HepG2 (cell line): Measurements from ENCODE around the gene CLDN22. TPM values are rescaled to one million over a fixed set of nuclear protein-coding genes. Genes with fewer than 3 reads are reported as not detected.

ENCODE experiments used
- ATAC-seq: fragments of 200-7000 bp; cut with Tn5 transposase; 3 replicates; pipeline ENCODE4 v1.9.1; 2020; ENCODE audit warnings: mild to moderate bottlenecking, moderate library complexity
- BruUV-seq: library from RNA; stranded (reverse); fragments of 400-500 nt; replicated peaks from 2 replicates; lab custom pipeline; 2021; lab: Mats Ljungman, UMichigan
- CTCF ChIA-PET: fragments of 300-600 bp; formaldehyde crosslinking; extraction: SDS; loops from one replicate; lab custom pipeline; 2021; ENCODE audit warnings: low total read pairs, inconsistent platforms, low intra/inter-chr PET ratio; lab: Yijun Ruan, JAX
- POLR2A ChIA-PET: fragments of 350-600 bp; sonication (Branson Sonifier 250); formaldehyde crosslinking; loops from one replicate; lab custom pipeline; 2020; ENCODE audit warnings: antibody characterized with exemption, inconsistent platforms; lab: Yijun Ruan, JAX
- DNase-seq: peaks from one replicate; pipeline ENCODE4 v3.0.0-alpha.2; 2015; ENCODE audit warnings: low spot score
- FAIRE-seq: peaks from 3 replicates; lab custom pipeline; 2011; peaks lifted over from hg19 to GRCh38; lab: Jason Lieb, UNC
- H2AFZ ChIP-seq: one replicate; pipeline ENCODE4 v1.6.1; 2011; ENCODE audit warnings: low read length, inconsistent platforms
- H3K27ac ChIP-seq: fragments of 300-600 bp; 3 replicates; pipeline ENCODE4 v1.8.0; 2011; ENCODE audit warnings: mixed run types, mild to moderate bottlenecking, mixed read lengths, low read length, inconsistent platforms; ENCODE audit not compliant: insufficient read depth; ENCODE audit errors: extremely low read length
- H3K27me3 ChIP-seq, 2 experiments: fragments of 200-600 bp in 1 of 2; 2 replicates in 1 of 2; 3 replicates in 1 of 2; pipeline versions ENCODE4 v1.6.0 to v1.8.0; 2011; ENCODE audit warnings: low read length in 2 of 2, mild to moderate bottlenecking in 2 of 2, moderate library complexity in 2 of 2, inconsistent platforms in 1 of 2; ENCODE audit not compliant: insufficient read depth in 2 of 2, control insufficient read depth in 1 of 2
- H3K36me3 ChIP-seq, 2 experiments: fragments of 200-600 bp in 1 of 2; replicated peaks in 1 of 2; 2 replicates in 1 of 2; 3 replicates in 1 of 2; pipeline versions ENCODE4 v1.5.1 to v1.8.0; 2011; ENCODE audit warnings: low read length in 2 of 2, inconsistent platforms in 1 of 2; ENCODE audit not compliant: insufficient read depth in 2 of 2, control insufficient read depth in 1 of 2
- H3K4me1 ChIP-seq: 2 replicates; pipeline ENCODE4 v1.5.1; 2012; ENCODE audit warnings: low read length, inconsistent platforms; ENCODE audit not compliant: insufficient read depth
- H3K4me2 ChIP-seq: 2 replicates; pipeline ENCODE4 v1.6.0; 2011; ENCODE audit warnings: low read depth, low read length, inconsistent platforms
- H3K4me3 ChIP-seq, 3 experiments: fragments of 200-600 bp in 1 of 3; sonication (generic), shearing (Covaris generic) in 1 of 3; replicated peaks in 1 of 3; 2 replicates each; pipeline ENCODE4 v1.5.1; 2011 to 2016; ENCODE audit warnings: low read length in 3 of 3, inconsistent platforms in 2 of 3, low read depth in 2 of 3, mild to moderate bottlenecking in 2 of 3, control low read depth in 1 of 3, mixed read lengths in 1 of 3; ENCODE audit not compliant: insufficient read depth in 1 of 3
- H3K79me2 ChIP-seq: one replicate; pipeline ENCODE4 v1.6.1; 2011; ENCODE audit warnings: low read length, inconsistent platforms; ENCODE audit not compliant: insufficient read depth
- H3K9ac ChIP-seq: 2 replicates; pipeline ENCODE4 v1.6.0; 2011; ENCODE audit warnings: mild to moderate bottlenecking, low read depth, low read length, inconsistent platforms; ENCODE audit not compliant: insufficient read depth
- H3K9me3 ChIP-seq: 2 replicates; pipeline ENCODE4 v1.5.1; 2012; ENCODE audit warnings: mild to moderate bottlenecking, low read length
- H4K20me1 ChIP-seq: 2 replicates; pipeline ENCODE4 v1.6.0; 2011; ENCODE audit warnings: inconsistent platforms, mild to moderate bottlenecking, low read length, moderate library complexity; ENCODE audit not compliant: insufficient read depth
- CEBPG ChIP-seq: IDR thresholded peaks from 2 replicates; pipeline ENCODE4 v1.6.1; 2016
- FOSL2 ChIP-seq: sonication (generic); formaldehyde crosslinking; IDR thresholded peaks from 2 replicates; pipeline ENCODE4 v1.4.0; 2020; ENCODE audit warnings: missing genetic modification reagents
- GFI1 ChIP-seq: sonication (generic); formaldehyde crosslinking; IDR thresholded peaks from 2 replicates; pipeline ENCODE4 v1.5.0; 2020; ENCODE audit warnings: missing genetic modification reagents, mild to moderate bottlenecking, borderline replicate concordance
- HMG20B ChIP-seq: conservative IDR thresholded peaks from 2 replicates; pipeline ENCODE4 v1.6.1; 2016; ENCODE audit warnings: missing genetic modification reagents, missing compliant biosample characterization
- HNF4A ChIP-seq: sonication (generic); formaldehyde crosslinking; IDR thresholded peaks from 2 replicates; pipeline ENCODE4 v1.4.0; 2020; ENCODE audit warnings: missing genetic modification reagents
- TBX3 ChIP-seq: fragments of 450-650 bp; IDR thresholded peaks from 2 replicates; pipeline ENCODE4 v1.6.1; 2017; ENCODE audit warnings: antibody characterized with exemption, mild to moderate bottlenecking, inconsistent platforms, borderline replicate concordance
- ZNF274 ChIP-seq: sonication (generic); formaldehyde crosslinking; IDR thresholded peaks from 2 replicates; pipeline ENCODE4 v1.5.1; 2020; ENCODE audit warnings: mild to moderate bottlenecking, missing genetic modification reagents
- ZNF558 ChIP-seq: sonication (generic); formaldehyde crosslinking; IDR thresholded peaks from 2 replicates; pipeline ENCODE4 v1.9.0; 2022; ENCODE audit warnings: mild to moderate bottlenecking, missing genetic modification reagents, borderline replicate concordance
- ZNF749 ChIP-seq: sonication (generic); formaldehyde crosslinking; IDR thresholded peaks from 2 replicates; pipeline ENCODE4 v1.8.0; 2022; ENCODE audit warnings: mild to moderate bottlenecking, missing genetic modification reagents, moderate library complexity, borderline replicate concordance
- WGBS: methylation state at CpG from one replicate; pipeline ENCODE4 v1.1.6; 2017; ENCODE audit warnings: low lambda C conversion rate; 5-methylcytosine and 5-hydroxymethylcytosine counted together
- in situ Hi-C: cut with HindIII; loops from 2 replicates; pipeline ENCODE4 v1.10.0; 2017; ENCODE audit warnings: low pct_unique_long_range_greater_than_20kb; ENCODE audit not compliant: extremely low pct_ligation_motif_present
- intact Hi-C: fragments of 100-400 bp; cut with micrococcal nuclease; formaldehyde crosslinking; loops from one replicate; pipeline ENCODE4 v1.10.0; 2022; ENCODE audit not compliant: unreplicated experiment
- polyA plus RNA-seq, 8 experiments: library from polyadenylated mRNA; depleted of rRNA in 3 of 8; stranded (reverse) in 7 of 8; unstranded in 1 of 8; fragments of >200 nt; fragmentation: Illumina TruSeq in 4 of 8; extraction: Trizol in 4 of 8; gene quantifications; 2 replicates each; pipeline versions ENCODE4 v1.2.1 to v1.2.3, GENCODE V29; 2011 to 2016; ENCODE audit warnings: low read depth in 4 of 8, missing spikeins in 1 of 8, mixed read lengths in 1 of 8; ENCODE audit not compliant: insufficient read depth in 1 of 8
- total RNA-seq, 5 experiments: library from RNA; depleted of rRNA; stranded (reverse); fragments of >200 nt; fragmentation: Illumina TruSeq; extraction: Trizol; gene quantifications; 2 replicates each; pipeline ENCODE4 v1.2.3, GENCODE V29; 2016; ENCODE audit warnings: low read depth in 1 of 5
- TF ChIP-seq, protein P1 (sequence below), 2 experiments: sonication (generic) in 1 of 2; formaldehyde crosslinking in 1 of 2; IDR thresholded peaks; 2 replicates each; pipeline versions ENCODE4 v1.4.0 to v1.6.1; 2016 to 2020; ENCODE audit warnings: borderline replicate concordance in 1 of 2, low read depth in 1 of 2, mild to moderate bottlenecking in 1 of 2, missing genetic modification reagents in 1 of 2
- TF ChIP-seq, protein P2 (sequence below): IDR thresholded peaks from 2 replicates; pipeline ENCODE4 v1.6.1; 2012; ENCODE audit warnings: low read depth, low read length, improper control_type of control experiment

Gene CLDN22
- total and polyA plus RNA-seq, 2 of the 13 experiments (the other 11 are each of a cell fraction or from before 2014, with no cell fraction given) = 0.07 TPM; not detected in 1

DNA sequence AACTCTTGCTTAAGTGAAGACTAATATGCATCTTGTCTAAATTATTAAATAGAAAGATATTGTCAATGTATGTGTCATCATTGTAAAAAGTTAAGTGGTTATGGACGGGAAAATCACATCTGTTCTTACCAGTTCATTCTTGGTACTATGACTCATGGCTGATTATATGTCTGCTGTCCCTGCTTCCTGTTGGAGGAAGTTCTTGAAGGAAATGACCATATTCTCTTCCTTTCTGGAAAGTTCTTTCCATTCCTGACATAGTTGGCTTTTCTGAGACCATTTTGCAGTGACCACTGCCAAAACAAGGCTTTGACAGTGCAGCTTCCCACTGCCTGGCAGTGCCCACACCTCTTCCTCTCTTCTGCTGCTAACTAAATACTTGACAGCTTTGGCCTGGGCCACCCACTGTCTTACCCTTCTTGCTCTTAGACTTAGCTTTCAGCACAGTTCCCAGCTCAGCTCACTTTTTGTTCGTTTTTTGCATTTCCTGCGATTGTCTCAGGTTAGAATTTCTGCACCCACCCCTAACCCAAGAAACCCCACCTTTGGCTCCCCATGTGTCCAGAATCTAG, 15.4 kb upstream of the CLDN22 start (continued):
- TF ChIP-seq, protein P1, sequence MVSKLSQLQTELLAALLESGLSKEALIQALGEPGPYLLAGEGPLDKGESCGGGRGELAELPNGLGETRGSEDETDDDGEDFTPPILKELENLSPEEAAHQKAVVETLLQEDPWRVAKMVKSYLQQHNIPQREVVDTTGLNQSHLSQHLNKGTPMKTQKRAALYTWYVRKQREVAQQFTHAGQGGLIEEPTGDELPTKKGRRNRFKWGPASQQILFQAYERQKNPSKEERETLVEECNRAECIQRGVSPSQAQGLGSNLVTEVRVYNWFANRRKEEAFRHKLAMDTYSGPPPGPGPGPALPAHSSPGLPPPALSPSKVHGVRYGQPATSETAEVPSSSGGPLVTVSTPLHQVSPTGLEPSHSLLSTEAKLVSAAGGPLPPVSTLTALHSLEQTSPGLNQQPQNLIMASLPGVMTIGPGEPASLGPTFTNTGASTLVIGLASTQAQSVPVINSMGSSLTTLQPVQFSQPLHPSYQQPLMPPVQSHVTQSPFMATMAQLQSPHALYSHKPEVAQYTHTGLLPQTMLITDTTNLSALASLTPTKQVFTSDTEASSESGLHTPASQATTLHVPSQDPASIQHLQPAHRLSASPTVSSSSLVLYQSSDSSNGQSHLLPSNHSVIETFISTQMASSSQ (IDR thresholded peaks at IDR 0.05; ENCODE audit: low read depth) = no peak
- TF ChIP-seq, protein P1 (CRISPR knock-in tag; IDR thresholded peaks at IDR 0.05; ENCODE audit: borderline replicate concordance) = no peak

DNA sequence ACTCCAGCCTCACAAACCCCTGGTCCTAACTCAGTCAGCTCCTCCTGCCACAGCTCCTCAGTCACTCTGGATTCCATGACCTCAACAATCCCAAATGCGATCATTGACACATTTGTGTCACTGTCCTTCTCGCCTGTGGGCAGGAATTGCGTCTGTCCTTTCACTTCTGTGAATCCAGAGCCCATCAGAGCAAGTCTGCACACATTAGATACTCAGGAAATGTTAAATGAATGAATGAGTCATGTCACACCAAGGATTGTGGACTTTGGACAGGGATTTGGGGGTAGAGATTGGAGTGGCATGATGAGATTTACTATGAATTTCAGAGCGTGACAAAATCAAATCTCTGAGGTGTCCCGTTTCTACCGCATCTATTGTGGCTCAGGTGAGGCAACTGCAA, 13.9 kb upstream of the CLDN22 start:
- Histone ChIP-seq H3K4me3 (0 out of 6 replicates have a peak overlapping the region, but pooled peaks of 1 of the 3 experiments have one; percentile 3), H3K36me3 (no peaks in the 10 kb centered on the region), H3K27me3 (no peaks in the 10 kb centered on the region; a peak in 1 of 5 replicates), H3K9ac (no peak overlapping the region), H3K9me3 (no peaks in the 10 kb centered on the region), H3K27ac (no peak overlapping the region), H4K20me1 (no peaks in the 10 kb centered on the region), H3K4me2 (peak overlapping the region; percentile 49), H3K4me1 (peaks cover 28% of the 10 kb centered on the region), H2AFZ (no peak overlapping the region), H3K79me2 (no peaks in the 10 kb centered on the region)
- ATAC-seq (peak; percentile 20; the same call in 1 of the 3 replicates), FAIRE-seq (no peak), DNase-seq (peak; percentile 81)
- CTCF ChIA-PET = no interaction called here
- in situ Hi-C loops (no loop called here), intact Hi-C loops (no loop called here)
- WGBS = 0% methylated on average over 6 of the region's 6 CpGs
- POLR2A ChIA-PET = no interaction called here
- no TSS peak for BruUV-seq
- TF ChIP-seq CEBPG (CRISPR knock-in tag) (no peak), HNF4A (CRISPR knock-in tag) (peak; percentile 36; the same call in 1 of the 2 replicates), HMG20B (peak; percentile 74; the same call in 1 of the 2 replicates), FOSL2 (CRISPR knock-in tag) (peak; percentile 74), ZNF749 (CRISPR knock-in tag) (no peak), GFI1 (peak; percentile 89), TBX3 (peak; percentile 28; the same call in 1 of the 2 replicates), ZNF558 (CRISPR knock-in tag) (no peak), ZNF274 (CRISPR knock-in tag) (no peak)
- TF ChIP-seq, protein P2, sequence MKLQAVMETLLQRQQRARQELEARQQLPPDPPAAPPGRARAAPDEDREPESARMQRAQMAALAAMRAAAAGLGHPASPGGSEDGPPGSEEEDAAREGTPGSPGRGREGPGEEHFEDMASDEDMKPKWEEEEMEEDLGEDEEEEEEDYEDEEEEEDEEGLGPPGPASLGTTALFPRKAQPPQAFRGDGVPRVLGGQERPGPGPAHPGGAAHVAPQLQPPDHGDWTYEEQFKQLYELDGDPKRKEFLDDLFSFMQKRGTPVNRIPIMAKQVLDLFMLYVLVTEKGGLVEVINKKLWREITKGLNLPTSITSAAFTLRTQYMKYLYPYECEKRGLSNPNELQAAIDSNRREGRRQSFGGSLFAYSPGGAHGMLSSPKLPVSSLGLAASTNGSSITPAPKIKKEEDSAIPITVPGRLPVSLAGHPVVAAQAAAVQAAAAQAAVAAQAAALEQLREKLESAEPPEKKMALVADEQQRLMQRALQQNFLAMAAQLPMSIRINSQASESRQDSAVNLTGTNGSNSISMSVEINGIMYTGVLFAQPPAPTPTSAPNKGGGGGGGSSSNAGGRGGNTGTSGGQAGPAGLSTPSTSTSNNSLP = peak; percentile 36; the same call in 1 of the 2 replicates
